GM21360 (cell line): ENCODE measurements around the gene GSTA5.
"Not testable (repeated sequence)": the region's sequence is repeated elsewhere in the genome, so short reads cannot be mapped to it uniquely, and the experiment has no call there.

ENCODE experiments used
- ATAC-seq: cut with Tn5 transposase; IDR thresholded peaks from one replicate; pipeline ENCODE4 v1.9.1; 2021; ENCODE audit warnings: mild to moderate bottlenecking, moderate library complexity; ENCODE audit not compliant: unreplicated experiment

The GSTA5 gene

DNA sequence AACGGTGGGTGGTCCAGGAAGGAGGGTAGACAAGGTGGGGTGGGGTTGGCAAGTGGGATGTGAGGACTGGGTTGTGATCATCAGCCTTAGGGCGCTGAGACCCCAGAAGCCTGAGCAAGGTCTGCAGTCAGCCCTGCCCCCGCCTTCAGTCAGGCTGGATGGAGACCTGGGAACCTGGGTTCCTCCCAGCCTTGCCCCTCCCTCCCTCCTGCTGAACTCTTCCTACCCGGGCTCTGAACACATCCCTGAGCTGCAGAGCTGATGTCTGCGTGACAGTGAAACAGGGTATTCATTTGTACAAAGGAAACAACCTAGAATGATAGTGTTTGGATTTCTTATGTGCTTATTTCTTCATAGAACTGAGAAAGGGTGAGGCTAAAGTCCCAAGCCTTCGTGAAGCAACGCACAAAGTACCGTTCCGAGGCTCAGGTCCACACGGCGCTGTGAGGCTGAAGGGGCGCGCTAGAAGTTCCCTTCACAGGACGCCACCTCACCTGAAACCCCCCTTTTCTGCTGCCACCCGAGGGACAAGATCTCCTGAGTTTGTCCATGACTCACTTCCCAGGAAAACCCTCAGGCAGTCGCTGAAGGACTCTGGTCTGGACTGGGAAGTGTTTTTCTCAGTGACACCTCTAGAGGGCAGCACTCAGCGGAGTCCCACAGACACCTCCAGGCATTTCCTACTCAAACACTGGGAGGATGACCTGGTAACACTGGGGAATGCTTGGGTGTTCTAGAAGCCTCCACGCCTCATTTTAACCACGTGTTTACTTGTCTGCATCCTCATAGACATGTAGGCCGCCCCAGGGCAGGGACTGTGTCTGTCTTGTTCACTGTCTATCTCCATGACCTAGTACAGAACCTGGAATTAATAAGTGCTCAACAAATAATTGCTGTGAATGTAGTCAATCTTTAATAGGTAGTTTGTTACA lies 1.2 kb downstream of the GSTA5 start:
- peak; percentile 63 for ATAC-seq

DNA sequence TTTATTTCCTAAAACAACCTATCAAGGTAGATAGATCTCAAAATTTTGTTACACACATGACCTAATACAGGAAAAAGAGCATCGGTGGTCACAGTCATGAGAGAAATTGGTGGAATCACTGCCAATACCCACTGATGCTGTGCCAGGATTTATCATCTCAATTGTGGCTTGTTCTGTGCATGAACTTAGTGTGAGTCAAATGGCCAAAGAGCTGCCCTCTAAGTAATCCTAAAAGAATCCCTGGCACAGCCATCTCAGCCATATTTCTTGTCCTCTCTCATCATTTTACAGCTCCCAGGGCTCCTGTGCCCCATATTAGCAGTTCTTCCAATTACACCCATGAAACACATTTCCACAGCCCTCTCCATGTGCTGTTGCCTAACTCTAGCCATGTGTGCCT lies 6.1 kb downstream of the GSTA5 start:
- no peak for ATAC-seq

DNA sequence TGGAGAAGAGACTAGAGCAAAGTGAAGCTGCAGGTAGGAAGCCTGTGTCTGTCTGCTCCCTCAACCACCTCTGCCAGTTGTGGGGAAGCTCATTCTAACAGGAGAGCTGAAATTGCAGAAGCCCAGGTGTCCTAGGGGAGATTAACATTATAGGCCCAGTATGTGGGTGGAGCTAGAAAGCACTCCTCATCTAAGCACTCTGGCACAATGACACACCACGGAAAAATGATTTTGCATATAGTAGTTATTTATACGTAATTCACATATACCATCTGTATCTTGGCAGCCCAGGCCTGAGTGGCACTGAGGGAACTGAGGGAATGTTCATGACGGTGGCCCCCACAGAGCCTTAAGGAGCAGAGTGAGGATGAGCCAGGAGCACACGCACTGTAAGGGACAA lies 9.7 kb downstream of the GSTA5 start:
- ATAC-seq = not testable (repeated sequence)

DNA sequence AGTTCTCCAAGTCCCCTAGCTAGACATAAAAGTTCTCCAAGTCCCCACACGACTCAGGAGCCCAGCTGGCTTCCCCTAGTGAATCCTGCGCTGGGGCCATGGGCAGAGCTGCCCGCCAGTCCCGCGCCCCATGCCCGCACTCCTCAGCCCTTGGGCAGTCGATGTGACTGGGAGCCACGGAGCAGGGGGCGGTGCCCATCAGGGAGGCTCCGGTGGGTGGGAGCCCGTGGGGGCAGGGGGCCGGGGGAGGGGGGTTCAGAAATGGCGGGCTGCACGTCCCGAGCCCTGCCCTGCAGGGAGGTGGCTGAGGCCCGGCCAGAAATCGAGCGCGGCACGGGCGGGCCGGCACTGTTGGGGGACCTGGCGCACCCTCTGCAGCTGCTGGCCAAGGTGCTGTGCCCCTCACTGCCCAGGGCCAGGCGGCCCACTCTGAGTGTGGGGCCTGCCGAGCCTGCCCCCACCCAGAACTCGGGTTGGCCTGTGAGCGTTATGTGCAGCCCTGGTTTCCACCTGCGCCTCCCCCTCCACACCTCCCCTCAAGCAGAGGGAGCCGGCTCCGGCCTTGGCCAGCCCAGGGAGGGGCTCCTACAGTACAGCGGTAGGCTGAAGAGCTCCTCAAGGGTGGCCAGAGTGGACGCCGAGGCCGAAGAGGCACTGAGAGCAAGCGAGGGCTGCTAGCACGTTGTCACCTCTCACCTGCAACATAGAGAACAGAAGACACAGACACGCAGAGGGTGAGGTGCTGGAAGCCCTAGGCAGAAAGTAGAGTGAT lies 11.4 kb downstream of the GSTA5 start:
- ATAC-seq = no peak

DNA sequence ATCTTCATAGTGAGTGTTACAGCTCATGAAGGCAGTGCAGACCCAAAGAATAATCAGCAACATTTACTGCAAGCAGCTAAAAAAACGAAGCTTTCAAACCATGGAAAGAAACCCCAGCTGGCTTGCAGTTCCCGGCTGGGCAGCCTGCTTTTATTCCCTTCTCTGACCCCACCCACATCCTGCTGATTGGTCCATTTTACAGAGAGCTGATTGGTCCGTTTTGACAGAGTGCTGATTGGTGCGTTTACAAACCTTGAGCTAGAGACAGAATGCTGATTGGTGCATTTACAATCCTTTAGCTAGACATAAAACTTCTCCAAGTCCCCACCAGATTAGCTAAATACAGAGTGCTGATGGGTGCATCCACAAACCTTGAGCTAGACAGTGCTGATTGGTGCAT lies 12.0 kb downstream of the GSTA5 start:
- ATAC-seq = not testable (repeated sequence)

DNA sequence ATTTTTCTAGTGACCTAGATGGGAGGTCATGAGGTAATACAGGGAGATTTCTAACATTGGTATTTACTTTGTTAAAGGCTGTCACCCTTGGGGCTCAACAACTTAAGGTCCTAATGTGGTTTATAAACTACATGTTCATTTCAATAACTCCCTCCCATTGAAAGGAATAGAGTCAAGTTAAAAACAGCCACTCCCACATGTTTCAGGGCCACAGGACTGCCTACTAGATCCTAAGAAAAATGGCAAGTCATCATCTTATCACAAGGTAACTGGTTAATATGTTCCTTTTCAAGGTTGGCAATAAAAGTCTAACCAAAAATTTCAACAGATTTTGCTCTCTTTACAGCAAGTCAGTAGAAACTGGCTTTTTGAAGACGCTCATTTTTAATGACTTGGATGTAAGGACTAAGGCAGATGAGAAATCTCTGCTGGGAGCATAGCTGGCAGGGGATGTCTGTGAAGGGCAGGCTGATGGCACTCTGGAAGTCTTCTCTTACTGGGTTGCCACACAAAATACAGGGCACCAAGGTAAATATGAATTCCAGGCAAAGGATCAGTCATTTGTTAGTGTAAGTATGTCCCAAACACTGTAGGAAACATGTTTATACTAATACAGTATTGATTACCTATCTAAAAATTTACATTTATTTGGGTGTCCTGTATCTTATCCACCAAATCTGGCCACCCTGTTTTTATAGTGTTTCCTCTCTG lies 13.4 kb downstream of the GSTA5 start:
- not testable (repeated sequence) for ATAC-seq

DNA sequence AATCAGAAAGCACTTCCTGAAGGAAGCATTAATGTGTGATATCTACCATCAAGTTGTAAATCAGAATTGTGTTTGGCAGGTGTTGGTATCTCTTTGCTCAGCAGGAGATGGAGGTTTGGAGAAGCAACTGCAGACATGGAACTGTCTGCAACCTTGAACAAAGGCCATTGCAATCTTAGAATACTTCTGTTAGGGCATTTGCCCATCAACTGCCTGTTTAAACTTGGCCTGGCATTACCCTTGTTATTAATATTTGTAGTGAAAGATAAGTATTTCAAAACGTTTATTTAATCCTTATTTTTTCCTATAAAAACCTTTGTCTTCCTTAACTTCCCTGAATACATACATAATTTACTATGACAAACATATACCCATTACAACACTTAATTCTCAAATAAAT lies 14.1 kb downstream of the GSTA5 start:
- ATAC-seq = no peak

DNA sequence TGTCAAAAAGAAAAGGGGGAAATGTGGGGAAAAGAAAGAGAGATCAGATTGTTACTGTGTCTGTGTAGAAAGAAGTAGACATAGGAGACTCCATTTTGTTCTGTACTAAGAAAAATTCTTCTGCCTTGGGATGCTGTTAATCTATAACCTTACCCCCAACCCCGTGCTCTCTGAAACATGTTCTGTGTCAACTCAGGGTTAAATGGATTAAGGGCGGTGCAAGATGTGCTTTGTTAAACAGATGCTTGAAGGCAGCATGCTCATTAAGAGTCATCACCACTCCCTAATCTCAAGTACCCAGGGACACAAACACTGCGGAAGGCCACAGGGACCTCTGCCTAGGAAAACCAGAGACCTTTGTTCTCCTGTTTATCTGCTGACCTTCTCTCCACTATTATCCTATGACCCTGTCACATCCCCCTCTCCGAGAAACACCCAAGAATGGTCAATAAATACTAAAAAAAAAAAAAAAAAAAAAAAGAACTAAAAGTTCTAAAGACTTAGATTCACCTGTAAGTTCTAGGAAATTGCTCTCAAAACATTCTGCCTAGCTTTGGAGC lies 14.6 kb downstream of the GSTA5 start:
- not testable (repeated sequence) for ATAC-seq

DNA sequence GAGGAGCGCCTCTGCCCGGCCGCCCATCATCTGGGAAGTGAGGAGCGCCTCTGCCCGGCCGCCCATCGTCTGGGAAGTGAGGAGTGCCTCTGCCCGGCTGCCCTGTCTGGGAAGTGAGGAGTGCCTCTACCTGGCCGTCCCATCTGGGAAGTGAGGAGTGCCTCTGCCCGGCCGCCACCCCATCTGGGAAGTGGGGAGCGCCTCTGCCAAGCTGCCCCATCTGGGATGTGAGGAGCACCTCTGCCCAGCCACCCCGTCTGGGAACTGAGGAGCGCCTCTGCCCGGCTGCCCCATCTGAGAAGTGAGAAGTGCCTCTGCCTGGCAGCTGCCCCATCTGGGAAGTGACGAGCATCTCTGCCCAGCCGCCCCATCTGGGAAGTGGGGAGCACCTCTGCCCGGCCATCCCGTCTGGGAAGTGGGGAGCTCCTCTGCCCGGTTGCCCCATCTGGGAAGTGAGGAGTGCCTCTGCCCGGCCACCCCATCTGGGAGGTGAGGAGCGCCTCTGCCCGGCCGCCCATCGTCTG lies 15.3 kb downstream of the GSTA5 start:
- not testable (repeated sequence) for ATAC-seq

DNA sequence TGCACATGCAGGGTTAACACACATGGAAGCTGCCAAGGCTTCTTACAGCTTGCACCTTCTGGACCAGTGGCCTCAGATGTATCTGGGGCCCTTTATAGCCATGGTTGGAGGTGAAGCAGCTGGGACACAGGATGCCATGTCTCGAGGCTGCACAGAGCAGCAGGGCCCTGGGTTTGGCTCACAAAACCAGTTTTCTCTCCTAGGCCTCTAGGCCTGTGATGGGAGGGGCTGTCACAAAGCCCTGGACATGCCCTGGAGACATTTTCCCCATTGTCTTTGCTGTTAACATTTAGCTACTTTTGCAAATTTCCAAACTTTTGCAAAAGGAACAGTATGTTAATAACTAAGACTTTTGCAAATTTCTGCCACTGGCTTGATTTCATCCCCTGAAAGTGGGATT lies 18.8 kb downstream of the GSTA5 start:
- ATAC-seq = no peak

DNA sequence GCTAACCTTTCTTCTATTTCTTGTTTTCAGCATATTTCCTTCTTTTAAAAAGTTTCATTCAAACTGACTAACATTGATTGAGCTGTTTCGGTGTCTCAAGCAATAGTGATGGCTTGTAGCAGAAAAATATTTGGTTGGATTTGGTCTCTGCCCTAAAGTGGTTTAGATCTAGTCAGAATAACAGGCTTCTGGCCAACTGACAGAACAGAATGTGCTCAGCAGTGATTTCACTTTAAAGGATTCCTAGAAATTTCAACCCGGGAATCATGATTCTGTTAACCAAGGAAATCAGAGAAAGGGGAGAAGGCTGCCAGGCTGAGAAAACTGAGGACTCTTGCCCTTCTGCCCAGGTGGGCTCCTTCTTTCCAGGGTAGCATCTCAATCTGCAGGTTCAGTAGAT lies 20.4 kb downstream of the GSTA5 start:
- ATAC-seq = no peak

DNA sequence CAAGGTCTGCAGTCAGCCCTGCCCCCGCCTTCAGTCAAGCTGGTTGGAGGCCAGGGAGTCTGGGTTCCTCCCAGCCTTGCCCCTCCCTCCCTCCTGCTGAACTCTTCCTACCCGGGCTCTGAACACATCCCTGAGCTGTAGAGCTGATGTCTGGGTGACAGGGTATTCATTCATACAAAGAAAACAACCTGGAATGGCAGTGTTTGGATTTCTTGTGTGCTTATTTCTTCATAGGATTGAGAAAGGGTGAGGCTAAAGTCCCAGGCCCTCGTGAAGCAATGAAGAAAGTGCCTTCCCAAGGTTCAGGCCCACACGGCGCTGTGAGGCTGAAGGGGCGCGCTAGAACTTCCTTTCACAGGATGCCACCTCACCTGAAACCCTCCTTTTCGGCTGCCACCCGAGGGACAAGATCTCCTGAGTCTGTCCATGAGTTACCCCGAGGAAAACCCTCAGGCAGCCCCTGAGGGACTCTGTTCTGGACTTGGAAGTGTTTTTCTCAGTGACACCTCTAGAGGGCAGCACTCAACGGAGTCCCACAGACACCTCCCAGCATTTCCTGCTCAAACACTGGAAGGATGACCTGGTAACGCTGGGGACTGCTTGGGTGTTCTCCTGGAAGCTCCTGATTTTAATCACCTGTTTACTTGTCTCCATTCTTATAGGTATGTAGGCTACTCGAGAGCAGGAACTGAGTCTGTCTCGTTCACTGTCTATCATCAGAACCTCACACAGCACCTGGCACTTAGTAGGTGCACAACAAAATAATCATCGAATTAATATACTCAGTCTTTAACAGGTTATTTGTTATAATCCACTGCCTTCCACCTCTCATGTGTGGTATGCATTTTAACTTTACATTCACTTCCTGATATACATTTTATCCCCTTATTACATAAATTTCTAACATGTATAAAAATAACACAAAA lies 25.2 kb downstream of the GSTA5 start:
- peak; percentile 86 for ATAC-seq

DNA sequence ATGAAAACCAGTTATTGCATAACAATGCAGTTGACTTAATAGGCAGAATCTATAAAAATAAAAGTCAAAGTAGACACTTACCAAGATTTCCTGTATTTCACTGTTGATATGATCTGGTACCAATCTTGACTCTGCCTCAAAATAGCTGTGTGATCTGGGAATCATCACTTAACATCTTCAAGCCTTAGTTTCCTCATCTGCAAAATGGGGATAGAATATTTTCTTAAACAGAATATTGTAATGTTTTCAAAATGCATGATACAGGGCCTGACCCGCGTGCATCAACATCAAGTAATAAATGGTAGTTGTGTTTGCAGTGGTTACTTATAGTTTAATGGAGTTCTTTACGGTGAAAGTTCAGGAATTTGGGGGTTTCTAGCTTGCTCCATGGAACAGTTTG lies 26.1 kb downstream of the GSTA5 start:
- ATAC-seq = not testable (repeated sequence)

DNA sequence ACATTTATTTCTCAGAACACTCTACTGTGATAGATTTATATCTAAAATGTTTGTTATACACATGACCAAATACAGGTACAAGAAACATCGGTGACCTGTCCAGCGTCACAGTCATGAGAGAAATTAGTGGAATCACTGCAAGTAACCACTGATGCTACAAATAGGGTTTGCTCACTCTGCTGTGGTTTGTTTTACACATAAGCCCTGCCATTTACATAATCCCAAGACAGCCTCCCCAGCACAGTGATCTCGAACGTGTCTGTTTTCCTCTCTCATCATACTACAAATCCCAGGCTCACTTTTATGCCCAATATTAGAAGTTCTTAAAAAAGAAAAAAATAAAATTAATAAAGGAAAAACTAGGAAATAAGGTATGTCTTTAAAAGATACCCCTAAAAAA lies 30.8 kb downstream of the GSTA5 start:
- not testable (repeated sequence) for ATAC-seq

DNA sequence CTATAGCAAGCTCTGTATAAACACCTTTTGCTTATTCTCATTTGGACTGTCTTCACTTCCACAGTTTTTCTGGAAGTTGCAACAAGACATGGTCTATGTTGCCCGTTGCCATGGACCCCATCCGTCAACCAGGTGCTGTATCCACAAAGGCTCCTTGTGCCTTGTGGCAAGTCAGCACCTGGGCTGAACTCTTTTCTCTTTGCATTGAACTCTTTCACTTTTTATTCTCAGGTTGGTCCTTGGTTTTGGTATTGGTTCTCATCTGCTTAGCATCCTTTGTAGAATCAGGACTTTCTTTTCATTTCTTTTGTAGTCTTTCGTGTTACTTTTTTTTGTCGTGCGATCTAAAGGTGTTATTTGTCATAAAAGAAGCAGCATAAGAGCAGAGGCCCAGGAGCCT lies 32.0 kb downstream of the GSTA5 start:
- no peak for ATAC-seq

DNA sequence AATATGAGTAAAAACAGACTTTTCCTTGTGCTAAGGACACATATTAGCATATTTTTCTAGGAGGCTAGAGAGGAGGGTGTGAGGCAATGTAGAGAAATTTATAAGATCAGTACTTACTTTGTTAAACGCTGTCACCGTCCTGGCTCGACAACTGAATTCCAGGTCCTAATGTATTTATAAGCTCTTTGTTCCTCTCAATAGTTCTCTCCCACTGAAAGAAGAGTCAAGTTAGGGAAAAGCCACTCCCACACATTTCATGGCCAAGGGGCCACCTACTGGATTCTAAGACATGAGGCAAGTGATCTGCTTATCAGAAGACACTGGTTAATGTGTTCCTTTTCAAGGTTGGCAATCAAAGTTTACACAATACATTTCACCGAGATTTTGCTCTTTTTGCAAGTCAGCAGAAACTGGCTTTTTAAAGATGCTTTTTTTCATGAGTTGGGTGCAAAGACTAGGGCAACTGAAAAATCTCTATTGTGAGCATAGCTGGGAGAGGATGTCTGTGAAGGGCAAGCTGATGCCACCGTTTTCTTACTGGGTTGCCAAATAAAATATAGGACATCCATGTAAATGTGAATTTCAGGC lies 36.9 kb downstream of the GSTA5 start, which contains the start of gene GSTA1:
Gene GSTA1 (minus strand): TSS at position 149 of the 588 bp plus-strand sequence. CDS start 4,549 bp downstream, outside the sequence.
- not testable (repeated sequence) for ATAC-seq

DNA sequence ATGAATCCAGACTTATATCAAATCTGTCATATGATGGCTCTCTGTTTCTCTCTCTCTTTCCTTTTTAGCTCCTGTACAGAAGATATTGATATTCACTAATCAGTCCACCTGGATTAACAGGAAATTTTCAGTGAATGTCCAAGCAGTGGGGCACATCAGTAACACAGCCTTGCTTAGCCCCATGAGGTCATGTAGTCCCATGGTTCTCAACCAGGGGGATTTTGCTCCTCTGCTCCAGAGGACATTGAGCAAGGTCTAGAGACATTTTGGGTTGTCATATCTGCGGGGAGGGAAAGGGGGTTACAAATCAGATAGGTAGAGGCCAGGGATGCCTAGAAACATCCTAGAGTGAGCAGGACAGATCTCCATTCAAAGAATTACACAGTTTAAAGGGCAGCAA lies 37.8 kb downstream of the GSTA5 start:
- no peak for ATAC-seq

DNA sequence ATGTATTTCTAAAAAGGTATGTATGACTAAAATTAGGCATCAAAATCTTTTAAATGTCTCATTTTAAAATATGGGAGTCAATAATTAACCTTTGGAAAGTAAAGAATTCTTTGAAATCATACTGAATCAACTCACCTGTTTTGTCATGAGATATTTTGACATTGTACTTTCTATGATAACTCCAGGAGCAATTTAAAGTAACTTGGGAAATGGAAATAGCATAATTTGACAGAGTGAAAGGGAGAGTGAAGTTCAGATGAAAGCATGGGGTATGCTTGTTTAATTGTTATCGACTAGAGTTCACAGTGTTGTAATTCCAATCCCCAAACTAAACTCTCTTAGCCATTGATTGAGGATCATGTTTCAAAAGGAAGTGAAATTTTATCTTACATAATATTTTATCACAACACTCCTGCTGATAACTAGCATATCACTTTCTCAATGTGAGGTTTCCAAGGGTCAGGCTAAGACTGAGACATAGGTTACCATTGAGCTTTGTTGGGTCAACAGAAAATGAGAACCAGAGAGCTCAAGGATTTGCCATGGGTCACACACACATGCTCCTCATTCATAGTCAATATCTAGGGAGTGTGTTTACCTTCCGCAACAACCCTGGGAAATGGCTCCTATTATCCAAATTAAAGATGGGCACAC lies 39.3 kb downstream of the GSTA5 start:
- ATAC-seq = no peak

DNA sequence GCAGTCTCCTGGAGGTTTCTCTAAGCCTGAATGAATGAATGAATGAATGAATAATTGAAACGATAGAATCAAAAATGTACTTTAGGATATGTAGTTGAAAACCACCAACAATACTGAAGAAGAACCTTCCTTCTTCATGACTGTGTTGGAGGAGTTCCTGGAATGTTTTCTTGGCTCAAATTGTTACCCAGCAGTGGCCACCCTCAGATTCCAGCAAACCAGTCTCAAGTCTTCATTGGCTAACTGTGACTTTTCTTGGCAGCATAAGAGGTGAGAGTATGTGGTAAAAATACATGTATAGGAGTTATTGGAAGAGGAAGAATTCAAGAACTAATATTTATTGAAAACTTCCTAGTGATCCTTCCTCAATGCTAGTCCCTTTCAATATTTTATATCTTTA lies 41.3 kb downstream of the GSTA5 start:
- ATAC-seq = not testable (repeated sequence)
